K562 (cell line): ENCODE measurements around the gene TGDS. TPM values are rescaled to one million over a fixed set of nuclear protein-coding genes. Genes with fewer than 3 reads are reported as not detected.

ENCODE experiments used
- HOXB6 ChIP-seq: fragments of 250-450 bp; sonication (Bioruptor Pico); IDR thresholded peaks from 2 replicates; pipeline ENCODE4 v1.5.1; 2022; ENCODE audit warnings: mild to moderate bottlenecking, borderline replicate concordance
- MTA2 ChIP-seq: fragments of 450-650 bp; IDR thresholded peaks from 2 replicates; pipeline ENCODE4 v1.6.1; 2016; ENCODE audit warnings: low read depth
- SRSF7 ChIP-seq: fragments of 200-400 bp; formaldehyde crosslinking; optimal IDR thresholded peaks from 2 replicates; pipeline ENCODE3; 2017; ENCODE audit warnings: mild to moderate bottlenecking, low read depth, low read length
- TCF3 ChIP-seq: sonication (generic); formaldehyde crosslinking; IDR thresholded peaks from 2 replicates; pipeline ENCODE4 v1.4.0; 2020; ENCODE audit warnings: mild to moderate bottlenecking, missing genetic modification reagents
- U2AF1 ChIP-seq: fragments of 200-400 bp; formaldehyde crosslinking; optimal IDR thresholded peaks from 2 replicates; pipeline ENCODE3; 2017; ENCODE audit warnings: mild to moderate bottlenecking, low read depth, low read length, moderate library complexity
- ZNF785 ChIP-seq: fragments of 250-450 bp; sonication (Bioruptor Pico); IDR thresholded peaks from 2 replicates; pipeline ENCODE4 v1.4.0; 2020; ENCODE audit warnings: mild to moderate bottlenecking
- polyA plus RNA-seq, 8 experiments: library from polyadenylated mRNA; depleted of rRNA in 4 of 8; stranded (reverse) in 5 of 8; unstranded in 3 of 8; fragments of >200 nt; fragmentation: Nextera tagmentation in 2 of 8; fragmentation: Illumina TruSeq in 1 of 8; extraction: Ambion mirVana in 2 of 8; extraction: Trizol in 1 of 8; gene quantifications; 2 replicates each; pipeline versions ENCODE4 v1.2.1 to v1.2.3, GENCODE V29; 2011 to 2014; ENCODE audit warnings: inconsistent platforms in 1 of 8, missing spikeins in 1 of 8
- total RNA-seq, 7 experiments: library from RNA; depleted of rRNA in 6 of 7; stranded (reverse); fragments of >200 nt in 6 of 7; fragmentation: Illumina TruSeq in 2 of 7; extraction: Trizol in 2 of 7; gene quantifications; 2 replicates each; pipeline versions ENCODE4 v1.2.1 to v1.2.3, GENCODE V29; 2011 to 2021; ENCODE audit warnings: low replicate concordance in 1 of 7
- TF ChIP-seq, protein P1 (sequence below), 2 experiments: fragments of 450-650 bp; IDR thresholded peaks; 2 replicates each; pipeline ENCODE4 v1.6.1; 2016; ENCODE audit warnings: mild to moderate bottlenecking in 2 of 2, borderline replicate concordance in 1 of 2, low read depth in 1 of 2, moderate library complexity in 1 of 2
- TF ChIP-seq, protein P2 (sequence below), 2 experiments: fragments of 450-650 bp in 1 of 2; sonication (generic) in 1 of 2; formaldehyde crosslinking in 1 of 2; IDR thresholded peaks; 2 replicates each; pipeline versions ENCODE4 v1.7.1 to v1.9.0; 2016 to 2022; ENCODE audit warnings: inconsistent platforms in 1 of 2, mild to moderate bottlenecking in 1 of 2, missing genetic modification reagents in 1 of 2

The TGDS gene
- total and polyA plus RNA-seq, 9 of the 15 experiments (the other 6 are each of a cell fraction or from before 2014, with no cell fraction given) = 9.9 to 43.7 (median 21.4) TPM

DNA sequence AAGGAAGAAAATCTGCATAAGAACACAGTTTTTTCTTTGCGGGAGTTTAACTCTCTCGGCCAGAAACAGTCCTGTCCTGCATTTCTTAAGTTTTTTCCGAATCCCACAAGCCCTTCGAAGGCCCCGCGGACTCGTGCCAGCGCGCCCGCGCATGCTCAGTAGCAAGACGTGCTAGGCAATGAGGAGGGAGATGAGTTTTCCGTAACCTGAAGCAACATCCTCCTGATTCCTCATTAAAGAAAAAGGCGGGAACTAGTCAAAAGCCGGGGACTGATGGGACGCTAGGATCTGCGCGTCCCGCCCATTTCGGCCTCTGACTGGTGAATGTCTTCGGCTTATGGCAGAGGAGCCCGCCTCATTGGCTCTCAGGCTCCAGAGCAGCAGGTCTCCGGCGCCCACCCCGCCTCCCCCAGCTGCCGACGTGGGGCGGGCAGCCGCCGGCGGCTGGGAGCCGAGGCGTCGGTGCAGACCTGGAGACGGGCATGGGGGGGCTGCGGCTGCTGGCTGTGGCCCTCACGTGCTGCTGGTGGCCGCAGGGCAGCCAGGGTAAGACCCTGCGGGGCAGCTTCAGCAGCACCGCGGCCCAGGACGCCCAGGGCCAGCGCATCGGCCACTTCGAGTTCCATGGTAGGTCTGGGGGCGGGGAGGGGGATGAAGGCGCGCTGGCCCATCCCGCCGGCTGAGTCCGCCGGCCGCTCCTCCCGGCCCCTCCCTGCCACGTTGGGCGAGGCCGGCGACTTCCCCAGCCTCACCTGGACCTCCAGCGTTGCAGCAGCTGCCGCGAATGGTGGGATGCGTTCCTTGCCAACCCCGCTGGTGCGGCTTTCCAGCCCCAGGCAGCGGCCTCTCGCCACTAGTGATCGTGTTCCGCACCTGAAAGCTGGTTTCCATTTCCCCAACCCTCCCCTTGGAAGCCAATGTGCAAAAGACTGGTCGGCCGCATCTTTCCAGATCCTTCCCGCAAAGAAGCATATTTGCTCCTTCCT is 5.8 kb upstream of the TGDS start, which contains the start of gene GPR180 (continued):
- TF ChIP-seq, protein P1, sequence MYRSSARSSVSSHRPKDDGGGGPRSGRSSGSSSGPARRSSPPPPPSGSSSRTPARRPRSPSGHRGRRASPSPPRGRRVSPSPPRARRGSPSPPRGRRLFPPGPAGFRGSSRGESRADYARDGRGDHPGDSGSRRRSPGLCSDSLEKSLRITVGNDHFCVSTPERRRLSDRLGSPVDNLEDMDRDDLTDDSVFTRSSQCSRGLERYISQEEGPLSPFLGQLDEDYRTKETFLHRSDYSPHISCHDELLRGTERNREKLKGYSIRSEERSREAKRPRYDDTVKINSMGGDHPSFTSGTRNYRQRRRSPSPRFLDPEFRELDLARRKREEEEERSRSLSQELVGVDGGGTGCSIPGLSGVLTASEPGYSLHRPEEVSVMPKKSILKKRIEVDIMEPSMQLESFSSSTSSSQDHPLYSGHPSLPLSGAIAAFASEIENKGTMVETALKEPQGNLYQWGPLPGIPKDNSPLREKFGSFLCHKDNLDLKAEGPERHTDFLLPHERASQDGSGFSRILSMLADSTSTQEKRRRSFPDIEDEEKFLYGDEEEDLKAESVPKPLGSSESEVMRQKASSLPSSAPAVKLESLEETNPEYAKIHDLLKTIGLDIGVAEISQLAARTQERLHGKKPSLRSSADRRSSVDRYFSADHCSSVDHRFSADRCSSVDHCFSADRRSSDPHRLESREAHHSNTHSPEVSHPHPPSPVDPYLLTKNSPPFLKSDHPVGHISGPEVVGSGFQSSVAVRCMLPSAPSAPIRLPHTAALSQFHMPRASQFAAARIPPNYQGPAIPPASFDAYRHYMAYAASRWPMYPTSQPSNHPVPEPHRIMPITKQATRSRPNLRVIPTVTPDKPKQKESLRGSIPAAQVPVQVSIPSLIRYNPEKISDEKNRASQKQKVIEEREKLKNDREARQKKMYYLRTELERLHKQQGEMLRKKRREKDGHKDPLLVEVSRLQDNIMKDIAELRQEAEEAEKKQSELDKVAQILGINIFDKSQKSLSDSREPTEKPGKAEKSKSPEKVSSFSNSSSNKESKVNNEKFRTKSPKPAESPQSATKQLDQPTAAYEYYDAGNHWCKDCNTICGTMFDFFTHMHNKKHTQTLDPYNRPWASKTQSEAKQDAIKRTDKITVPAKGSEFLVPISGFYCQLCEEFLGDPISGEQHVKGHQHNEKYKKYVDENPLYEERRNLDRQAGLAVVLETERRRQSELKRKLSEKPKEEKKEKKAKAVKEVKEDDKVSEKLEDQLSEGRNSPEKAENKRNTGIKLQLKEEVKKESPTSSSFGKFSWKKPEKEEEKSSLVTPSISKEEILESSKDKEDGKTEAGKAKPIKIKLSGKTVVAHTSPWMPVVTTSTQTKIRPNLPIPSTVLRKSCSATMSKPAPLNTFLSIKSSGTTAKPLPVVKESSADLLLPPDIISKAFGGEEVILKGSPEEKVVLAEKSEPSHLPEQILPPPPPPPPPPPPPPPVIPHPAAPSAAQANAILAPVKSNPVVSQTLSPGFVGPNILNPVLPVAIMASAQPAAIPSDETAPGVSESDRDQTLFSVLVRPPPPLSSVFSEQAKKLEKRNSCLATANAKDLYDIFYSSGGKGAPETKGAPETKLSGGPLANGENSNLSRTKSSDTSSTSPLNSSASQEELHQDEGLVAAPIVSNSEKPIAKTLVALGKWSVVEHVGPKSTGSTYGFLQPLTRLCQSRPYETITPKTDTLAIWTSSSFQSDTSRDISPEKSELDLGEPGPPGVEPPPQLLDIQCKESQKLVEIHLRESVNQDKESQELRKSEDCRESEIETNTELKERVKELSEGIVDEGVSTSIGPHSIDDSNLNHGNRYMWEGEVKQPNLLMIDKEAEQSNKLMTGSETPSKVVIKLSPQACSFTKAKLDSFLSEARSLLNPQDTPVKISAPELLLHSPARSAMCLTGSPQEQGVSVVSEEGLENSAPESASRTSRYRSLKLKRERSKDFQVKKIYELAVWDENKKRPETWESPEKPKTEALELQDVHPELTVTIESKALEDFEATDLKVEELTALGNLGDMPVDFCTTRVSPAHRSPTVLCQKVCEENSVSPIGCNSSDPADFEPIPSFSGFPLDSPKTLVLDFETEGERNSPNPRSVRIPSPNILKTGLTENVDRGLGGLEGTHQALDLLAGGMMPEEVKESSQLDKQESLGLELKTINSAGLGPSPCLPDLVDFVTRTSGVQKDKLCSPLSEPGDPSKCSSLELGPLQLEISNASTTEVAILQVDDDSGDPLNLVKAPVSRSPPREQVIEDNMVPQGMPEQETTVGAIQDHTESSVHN (IDR thresholded peaks at IDR 0.05; ENCODE audit: borderline replicate concordance in 1 of 2, low read depth in 1 of 2) = no peak
- no peak for TF ChIP-seq HOXB6 (CRISPR knock-in tag)
- TF ChIP-seq, protein P2, sequence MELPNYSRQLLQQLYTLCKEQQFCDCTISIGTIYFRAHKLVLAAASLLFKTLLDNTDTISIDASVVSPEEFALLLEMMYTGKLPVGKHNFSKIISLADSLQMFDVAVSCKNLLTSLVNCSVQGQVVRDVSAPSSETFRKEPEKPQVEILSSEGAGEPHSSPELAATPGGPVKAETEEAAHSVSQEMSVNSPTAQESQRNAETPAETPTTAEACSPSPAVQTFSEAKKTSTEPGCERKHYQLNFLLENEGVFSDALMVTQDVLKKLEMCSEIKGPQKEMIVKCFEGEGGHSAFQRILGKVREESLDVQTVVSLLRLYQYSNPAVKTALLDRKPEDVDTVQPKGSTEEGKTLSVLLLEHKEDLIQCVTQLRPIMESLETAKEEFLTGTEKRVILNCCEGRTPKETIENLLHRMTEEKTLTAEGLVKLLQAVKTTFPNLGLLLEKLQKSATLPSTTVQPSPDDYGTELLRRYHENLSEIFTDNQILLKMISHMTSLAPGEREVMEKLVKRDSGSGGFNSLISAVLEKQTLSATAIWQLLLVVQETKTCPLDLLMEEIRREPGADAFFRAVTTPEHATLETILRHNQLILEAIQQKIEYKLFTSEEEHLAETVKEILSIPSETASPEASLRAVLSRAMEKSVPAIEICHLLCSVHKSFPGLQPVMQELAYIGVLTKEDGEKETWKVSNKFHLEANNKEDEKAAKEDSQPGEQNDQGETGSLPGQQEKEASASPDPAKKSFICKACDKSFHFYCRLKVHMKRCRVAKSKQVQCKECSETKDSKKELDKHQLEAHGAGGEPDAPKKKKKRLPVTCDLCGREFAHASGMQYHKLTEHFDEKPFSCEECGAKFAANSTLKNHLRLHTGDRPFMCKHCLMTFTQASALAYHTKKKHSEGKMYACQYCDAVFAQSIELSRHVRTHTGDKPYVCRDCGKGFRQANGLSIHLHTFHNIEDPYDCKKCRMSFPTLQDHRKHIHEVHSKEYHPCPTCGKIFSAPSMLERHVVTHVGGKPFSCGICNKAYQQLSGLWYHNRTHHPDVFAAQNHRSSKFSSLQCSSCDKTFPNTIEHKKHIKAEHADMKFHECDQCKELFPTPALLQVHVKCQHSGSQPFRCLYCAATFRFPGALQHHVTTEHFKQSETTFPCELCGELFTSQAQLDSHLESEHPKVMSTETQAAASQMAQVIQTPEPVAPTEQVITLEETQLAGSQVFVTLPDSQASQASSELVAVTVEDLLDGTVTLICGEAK (IDR thresholded peaks at IDR 0.05) = no peak
- TF ChIP-seq, protein P2 (CRISPR knock-in tag; IDR thresholded peaks at IDR 0.05) = no peak
- TF ChIP-seq MTA2 = no peak
- no peak for TF ChIP-seq ZNF785
- no peak for TF ChIP-seq U2AF1
- no peak for TF ChIP-seq SRSF7
- no peak for TF ChIP-seq TCF3 (CRISPR knock-in tag)
